Activated CD8-positive, alpha-beta memory T cell treated with anti-CD3 and anti-CD28 coated beads for 36 hours (primary cell): Measurements from ENCODE around the gene CRB2. TPM values are rescaled to one million over a fixed set of nuclear protein-coding genes. Genes with fewer than 3 reads are reported as not detected.

Experiments
- CTCF ChIA-PET: fragments of 350-600 bp; sonication (Branson Sonifier 250); formaldehyde crosslinking; loops from one replicate; lab custom pipeline; 2021; ENCODE audit warnings: antibody characterized with exemption; lab: Charles Lee
- POLR2A ChIA-PET: fragments of 350-600 bp; sonication (Branson Sonifier 250); formaldehyde crosslinking; loops from one replicate; lab custom pipeline; 2021; ENCODE audit warnings: antibody characterized with exemption; lab: Charles Lee
- total RNA-seq, 2 experiments: library from RNA; stranded (reverse); gene quantifications; one replicate each; pipeline ENCODE4 v1.2.3, GENCODE V29; 2021

The CRB2 gene
- total RNA-seq, 2 experiments from 2014 or later: not detected

- ChIA-PET POLR2A (no interaction called here), CTCF (interaction anchor here (4.5 kb wide), 1 partner anchor 8 kb away, joined by 25 read pairs; no protein-coding TSS in a partner anchor)
Observed at GRCh38 chr9:123342247-123342646, 13.8 kb upstream of the CRB2 start.

GRCh38 chr9:123343443-123344191, 12.4 kb upstream of the CRB2 start:
- CTCF ChIA-PET: interaction anchor here (0.7 kb wide), 1 partner anchor 337 kb away, joined by 3 read pairs; no protein-coding TSS in a partner anchor
- POLR2A ChIA-PET: no interaction called here

GRCh38 chr9:123344192-123344949, 11.6 kb upstream of the CRB2 start:
- ChIA-PET CTCF (no interaction called here), POLR2A (no interaction called here)

- ChIA-PET CTCF (interaction anchor here (0.6 kb wide), 1 partner anchor 161 kb away, joined by 3 read pairs; no protein-coding TSS in a partner anchor), POLR2A (interaction anchor here (0.7 kb wide), 1 partner anchor 162 kb away, joined by 5 read pairs; no protein-coding TSS in a partner anchor)
Observed at GRCh38 chr9:123345567-123345955, 10.4 kb upstream of the CRB2 start.

- ChIA-PET POLR2A (no interaction called here), CTCF (no interaction called here)
Observed at GRCh38 chr9:123346026-123346425, 10.0 kb upstream of the CRB2 start.

GRCh38 chr9:123346826-123347225, 9.2 kb upstream of the CRB2 start:
- CTCF ChIA-PET: no interaction called here
- POLR2A ChIA-PET: no interaction called here

GRCh38 chr9:123347289-123348060, 8.5 kb upstream of the CRB2 start:
- ChIA-PET CTCF (no interaction called here), POLR2A (interaction anchor here (1.4 kb wide), 1 partner anchor 8 kb away, joined by 6 read pairs; no protein-coding TSS in a partner anchor)

- POLR2A ChIA-PET: interaction anchor here (1.4 kb wide), 1 partner anchor 9 kb away, joined by 6 read pairs; no protein-coding TSS in a partner anchor
- CTCF ChIA-PET: interaction anchor here (0.7 to 3.5 kb wide), 9 partner anchors 9 to 340 kb away, joined by 3 to 25 read pairs (median 3); no protein-coding TSS in a partner anchor
Observed at GRCh38 chr9:123348317-123348992, 7.5 kb upstream of the CRB2 start.

GRCh38 chr9:123349033-123349432, 7.0 kb upstream of the CRB2 start:
- ChIA-PET CTCF (interaction anchor here (1.1 to 3.5 kb wide), 12 partner anchors 9 to 355 kb away, joined by 3 to 25 read pairs (median 4); no protein-coding TSS in a partner anchor), POLR2A (interaction anchor here (1.4 kb wide), 1 partner anchor 10 kb away, joined by 6 read pairs; no protein-coding TSS in a partner anchor)

- CTCF ChIA-PET: interaction anchor here (0.7 to 3.5 kb wide), 20 partner anchors 10 to 1154 kb away, joined by 3 to 25 read pairs (median 4); no protein-coding TSS in a partner anchor
- POLR2A ChIA-PET: no interaction called here
Observed at GRCh38 chr9:123349691-123350480, 6.1 kb upstream of the CRB2 start.

- ChIA-PET CTCF (interaction anchor here (1.1 to 3.5 kb wide), 11 partner anchors 11 to 278 kb away, joined by 3 to 25 read pairs (median 5); no protein-coding TSS in a partner anchor), POLR2A (no interaction called here)
Observed at GRCh38 chr9:123350590-123351310, 5.2 kb upstream of the CRB2 start.

- ChIA-PET POLR2A (interaction anchor here (0.8 kb wide), 1 partner anchor 315 kb away, joined by 7 read pairs; no protein-coding TSS in a partner anchor), CTCF (interaction anchor here (1.2 to 2.2 kb wide), 2 partner anchors 32 to 271 kb away, joined by 4 to 15 read pairs; no protein-coding TSS in a partner anchor)
Observed at GRCh38 chr9:123353041-123353440, 3.0 kb upstream of the CRB2 start.

GRCh38 chr9:123353984-123354591, 1.9 kb upstream of the CRB2 start:
- POLR2A ChIA-PET: no interaction called here
- CTCF ChIA-PET: interaction anchor here (0.6 to 2.2 kb wide), 7 partner anchors 18 to 125 kb away, joined by 3 to 15 read pairs (median 3); no protein-coding TSS in a partner anchor

GRCh38 chr9:123354806-123355508, 1.0 kb upstream of the CRB2 start:
- POLR2A ChIA-PET: no interaction called here

GRCh38 chr9:123356851-123357742, 1.1 kb downstream of the CRB2 start:
- CTCF ChIA-PET: no interaction called here
- POLR2A ChIA-PET: no interaction called here

More at GRCh38 chr9:123354806-123355508, 1.0 kb upstream of the CRB2 start:
- CTCF ChIA-PET: interaction anchor here (0.6 to 2.2 kb wide), 8 partner anchors 19 to 130 kb away, joined by 3 to 15 read pairs (median 3); no protein-coding TSS in a partner anchor
